Cerebellar nuclear complex (tissue), 1 donor: ENCODE measurements around the gene TLR1.
"Not testable (repeated sequence)": the region's sequence is repeated elsewhere in the genome, so short reads cannot be mapped to it uniquely, and the experiment has no call there.

Experiments
- DNase-seq, 2 experiments: peaks; one replicate each; lab custom pipeline; 2025; lab: John Stamatoyannopoulos, UW

TLR1 gene

DNA sequence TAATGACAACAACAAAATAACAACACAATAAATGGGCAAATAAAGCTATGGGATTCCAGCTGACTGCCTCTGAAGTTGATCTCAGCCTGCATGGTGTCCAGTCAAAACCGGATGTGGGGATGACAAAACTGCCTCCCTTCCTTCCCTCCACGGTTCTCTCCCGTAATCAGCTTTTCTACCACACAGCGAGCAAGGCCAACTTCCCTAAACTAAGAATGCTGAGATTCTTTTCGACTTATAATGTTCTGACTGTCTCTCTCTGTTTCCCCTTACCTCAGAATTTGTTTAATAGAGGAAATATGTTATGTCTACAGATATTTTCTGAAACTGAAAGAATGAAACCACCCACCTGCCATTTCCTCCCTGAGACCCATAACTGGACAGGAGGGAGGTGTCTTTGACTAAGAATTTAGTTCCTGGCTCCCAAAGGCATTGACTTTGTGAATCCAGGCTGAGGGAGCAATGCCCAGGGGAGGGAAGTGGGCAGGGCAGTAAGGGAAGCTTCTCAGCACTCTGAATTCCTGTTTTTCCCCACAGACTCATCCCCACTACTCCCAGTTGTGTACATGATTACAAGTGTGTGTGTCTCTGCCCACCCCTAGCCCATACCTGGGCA lies 1.0 kb upstream of the TLR1 start:
- DNase-seq, result no peak

DNA sequence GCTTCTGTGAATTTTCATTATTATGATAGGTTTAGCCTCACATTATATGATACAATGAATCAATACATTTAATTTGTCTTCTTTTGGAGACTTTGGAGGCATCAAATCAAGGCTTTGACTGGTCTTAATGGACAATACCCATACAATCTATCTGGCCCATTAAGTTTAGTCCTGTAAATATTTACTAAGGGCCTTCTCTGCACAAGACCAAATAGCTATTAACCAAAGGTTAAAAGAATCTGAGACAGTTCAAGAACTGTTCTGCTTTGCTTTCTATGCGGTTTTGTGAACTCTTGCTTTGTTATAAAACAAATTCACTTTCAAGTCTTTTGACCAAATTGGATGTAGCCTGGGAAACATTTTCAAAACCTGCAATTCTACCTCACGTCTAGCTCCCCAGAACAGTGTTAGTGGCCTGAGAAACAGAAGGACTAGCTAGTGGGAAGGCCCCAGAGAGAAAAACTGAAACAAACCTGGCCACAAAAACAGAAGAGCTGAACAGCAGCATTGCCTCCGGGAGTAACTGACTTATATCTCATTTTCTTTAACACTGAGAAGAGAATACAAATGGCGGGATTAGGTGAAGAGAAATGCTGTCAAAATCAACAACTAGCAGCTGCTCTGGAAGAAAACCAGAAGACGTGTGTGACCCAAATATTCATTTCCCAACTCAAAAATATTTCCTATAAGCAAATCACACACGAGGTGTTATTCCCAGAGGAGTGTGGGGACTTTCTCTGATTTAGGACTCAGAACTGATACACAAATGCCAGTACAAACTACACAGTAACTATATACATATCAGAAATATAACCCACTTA lies 548 bp downstream of the TLR1 start:
- no peak for DNase-seq

DNA sequence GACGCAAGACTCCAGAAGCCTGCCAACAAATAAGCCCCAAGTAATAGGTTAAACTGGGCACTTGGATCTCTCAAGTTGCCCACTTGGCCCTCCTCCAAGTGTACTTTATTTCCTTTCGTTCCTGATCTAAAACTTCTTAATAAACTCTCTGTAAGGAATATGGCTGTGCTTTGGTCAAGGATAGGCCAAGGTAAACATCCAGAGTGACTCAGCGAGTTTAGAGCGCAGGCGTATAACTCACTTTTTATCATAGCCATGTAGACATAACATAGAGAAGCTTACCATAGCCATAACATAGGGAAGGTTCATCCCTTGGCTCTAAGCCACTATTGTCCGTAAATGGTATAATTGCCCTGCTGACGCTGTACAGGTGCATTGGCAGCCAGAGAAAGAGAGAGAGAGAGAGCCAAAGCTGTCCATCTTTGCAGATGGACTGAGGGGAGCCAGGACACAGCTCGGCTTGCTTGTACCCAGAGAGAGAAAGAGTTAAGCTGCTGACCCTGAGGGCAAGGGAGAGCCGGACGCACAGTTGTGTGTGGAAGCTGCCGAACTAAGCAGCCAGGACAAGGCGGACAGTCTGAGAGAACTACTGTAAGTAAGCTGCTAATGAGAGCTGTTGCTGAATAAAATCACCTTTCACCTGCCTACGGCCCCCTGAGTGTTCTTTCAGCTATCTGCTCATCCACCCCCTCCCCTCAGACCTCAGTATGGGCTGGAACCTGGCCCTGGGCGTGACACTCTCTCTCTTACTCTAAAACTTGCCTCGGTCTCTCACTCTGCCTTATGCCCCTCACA lies 1.8 kb downstream of the TLR1 start:
- DNase-seq, result no peak

DNA sequence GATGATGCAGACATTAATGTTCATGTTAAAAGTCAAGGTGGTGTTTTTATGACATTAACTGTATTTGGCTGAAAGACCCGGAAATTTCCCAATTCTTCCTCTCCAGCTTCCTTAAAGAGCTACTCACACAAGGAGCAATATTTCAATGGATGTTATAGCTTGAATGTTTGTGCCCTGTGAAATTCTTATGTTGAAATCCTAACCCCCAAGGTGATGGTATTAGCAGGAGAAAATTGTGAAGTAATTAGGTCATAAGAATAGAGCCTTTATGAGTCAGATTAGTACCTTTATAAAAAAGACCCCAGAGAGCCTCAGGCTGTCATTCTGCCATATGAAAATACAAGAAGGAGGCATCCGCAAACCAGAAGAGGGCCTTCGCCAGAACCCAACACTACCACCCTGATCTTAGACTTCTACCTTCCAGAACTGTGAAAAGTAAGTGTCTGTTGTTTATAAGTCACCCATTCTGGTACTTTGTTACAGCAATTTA lies 3.6 kb downstream of the TLR1 start:
- no peak for DNase-seq

DNA sequence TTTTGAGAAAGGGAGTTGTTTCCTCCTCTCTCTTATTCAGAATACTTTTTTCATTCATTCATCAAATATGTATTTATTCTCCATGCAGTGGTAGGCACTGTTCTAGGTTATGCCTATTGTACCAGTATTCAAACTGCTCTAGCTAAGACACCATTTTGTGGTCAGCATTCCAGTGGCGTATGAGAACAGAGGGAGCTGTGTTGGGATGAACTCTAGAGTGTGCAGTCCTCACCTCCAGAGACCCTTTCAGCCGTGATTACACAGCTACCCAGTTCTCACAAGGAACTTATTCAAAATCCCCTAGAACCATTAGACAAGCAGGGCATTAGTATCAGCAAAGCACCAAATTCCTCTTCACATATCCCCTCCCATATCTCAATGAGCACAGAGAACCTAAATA lies 4.2 kb downstream of the TLR1 start:
- DNase-seq, result no peak

DNA sequence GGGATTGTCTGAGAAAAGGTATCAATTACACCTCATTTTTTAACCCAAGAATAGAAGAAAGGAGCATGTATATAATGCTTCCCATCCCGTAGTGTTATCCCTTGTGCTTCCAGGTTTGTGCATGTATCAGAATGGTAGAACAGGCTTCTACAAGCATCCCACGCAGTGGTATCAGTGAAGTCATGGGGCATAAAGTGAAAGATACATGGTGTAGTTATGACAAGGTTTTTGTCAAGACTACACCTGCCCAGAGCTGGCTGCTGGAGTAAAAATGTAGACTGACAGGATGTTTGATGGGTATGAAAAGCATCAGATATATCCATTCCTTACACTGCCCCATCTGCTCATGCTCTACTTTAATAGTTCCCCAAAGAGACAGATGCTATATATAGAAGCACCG lies 9.5 kb downstream of the TLR1 start:
- DNase-seq, result no peak

DNA sequence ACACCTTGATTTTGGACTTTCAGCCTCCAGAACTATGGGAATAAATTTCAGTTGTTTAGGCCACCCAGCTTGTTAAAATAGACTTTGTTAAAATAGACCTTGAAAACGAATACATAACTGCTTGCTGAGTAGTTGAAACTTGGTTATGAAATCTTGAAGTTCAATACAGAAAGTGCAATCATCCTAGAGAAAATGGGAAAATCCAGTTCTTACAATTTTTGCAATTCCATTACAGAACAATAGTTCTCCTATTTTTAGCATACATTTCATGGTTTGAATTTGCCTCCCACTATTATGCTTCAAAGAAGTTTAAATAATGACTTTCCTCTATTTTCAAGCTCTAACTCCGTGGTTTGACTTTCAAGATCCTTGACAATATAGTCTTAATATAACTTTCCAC lies 10.5 kb downstream of the TLR1 start:
- DNase-seq, result no peak

DNA sequence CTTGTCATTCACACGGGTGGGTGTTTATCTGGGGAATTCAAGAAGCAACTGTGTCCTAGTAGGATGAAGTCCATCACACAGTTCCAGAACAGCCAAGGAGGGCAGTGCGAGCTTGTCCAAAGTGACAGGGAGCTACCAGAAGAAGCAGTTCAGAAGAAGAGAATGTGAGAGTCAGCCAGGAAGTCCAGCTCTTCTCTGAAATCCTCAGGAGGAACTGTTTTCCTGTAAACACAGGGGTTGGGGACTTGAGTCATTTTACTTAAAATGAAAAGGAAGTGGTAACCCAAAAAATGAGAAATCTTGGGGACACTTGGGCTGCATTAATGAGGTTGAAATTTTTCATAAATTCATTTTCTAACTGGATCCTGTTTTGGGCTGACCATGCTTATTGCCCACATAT lies 13.6 kb downstream of the TLR1 start:
- no peak for DNase-seq

DNA sequence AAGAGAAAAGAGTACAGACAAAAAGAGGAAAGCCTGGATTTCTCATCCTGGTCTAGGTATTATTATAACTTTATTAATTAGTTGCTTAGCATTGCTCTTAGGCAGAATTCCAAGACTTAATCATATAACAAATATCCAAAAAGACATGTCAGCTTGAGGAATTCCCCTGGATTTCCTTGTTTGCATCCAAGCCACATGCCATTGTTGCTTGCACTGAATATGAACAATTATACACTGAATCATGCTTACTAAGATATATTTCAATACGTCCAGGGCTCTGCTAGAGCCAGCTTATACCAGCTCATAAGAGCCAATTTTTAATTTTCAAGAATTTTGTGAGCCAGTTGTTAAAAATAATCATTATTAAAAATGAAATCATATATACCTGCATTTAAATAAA lies 16.3 kb downstream of the TLR1 start:
- DNase-seq, result no peak

DNA sequence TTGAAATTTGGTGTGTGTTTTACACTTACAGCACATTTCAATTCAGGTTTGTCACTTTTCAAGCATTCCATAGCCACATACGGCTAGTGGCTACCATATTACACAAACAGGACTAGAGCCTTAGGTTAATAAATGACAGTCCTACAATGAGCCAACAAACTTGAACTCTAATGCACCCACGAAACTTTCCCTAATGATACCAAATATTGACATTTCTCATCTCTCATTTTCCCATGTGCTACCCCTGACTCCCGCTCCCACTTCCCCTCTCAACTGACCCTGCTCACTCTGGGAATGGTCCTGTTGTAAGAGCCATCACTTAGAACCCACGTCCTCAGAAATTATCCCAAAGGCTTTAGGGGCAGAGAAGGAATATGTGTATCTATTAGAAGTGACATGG lies 16.9 kb downstream of the TLR1 start:
- DNase-seq, result no peak

DNA sequence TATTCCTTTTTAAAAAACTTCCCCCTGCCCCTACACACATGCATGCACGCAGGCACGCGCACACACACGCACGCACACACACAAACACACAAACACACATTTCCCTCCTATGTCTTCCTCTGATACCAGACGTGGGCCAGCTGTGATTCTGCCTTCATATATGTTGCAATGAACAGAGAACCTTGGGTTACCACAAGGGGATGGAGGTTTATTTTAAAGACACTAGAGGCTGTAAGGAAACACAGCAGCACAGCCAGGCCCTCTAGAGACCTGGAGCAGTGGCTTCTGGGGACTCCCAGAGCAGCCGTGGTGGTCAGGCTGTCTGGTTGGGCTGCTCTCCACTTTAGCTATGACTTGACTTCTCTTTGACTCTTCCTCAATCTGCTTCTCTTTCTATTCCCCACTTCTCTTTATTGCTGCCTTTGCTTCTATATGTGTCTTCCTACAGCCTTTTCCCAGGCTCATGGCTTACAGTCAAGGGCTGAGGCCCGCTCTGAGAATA lies 18.6 kb downstream of the TLR1 start:
- DNase-seq, result no peak

DNA sequence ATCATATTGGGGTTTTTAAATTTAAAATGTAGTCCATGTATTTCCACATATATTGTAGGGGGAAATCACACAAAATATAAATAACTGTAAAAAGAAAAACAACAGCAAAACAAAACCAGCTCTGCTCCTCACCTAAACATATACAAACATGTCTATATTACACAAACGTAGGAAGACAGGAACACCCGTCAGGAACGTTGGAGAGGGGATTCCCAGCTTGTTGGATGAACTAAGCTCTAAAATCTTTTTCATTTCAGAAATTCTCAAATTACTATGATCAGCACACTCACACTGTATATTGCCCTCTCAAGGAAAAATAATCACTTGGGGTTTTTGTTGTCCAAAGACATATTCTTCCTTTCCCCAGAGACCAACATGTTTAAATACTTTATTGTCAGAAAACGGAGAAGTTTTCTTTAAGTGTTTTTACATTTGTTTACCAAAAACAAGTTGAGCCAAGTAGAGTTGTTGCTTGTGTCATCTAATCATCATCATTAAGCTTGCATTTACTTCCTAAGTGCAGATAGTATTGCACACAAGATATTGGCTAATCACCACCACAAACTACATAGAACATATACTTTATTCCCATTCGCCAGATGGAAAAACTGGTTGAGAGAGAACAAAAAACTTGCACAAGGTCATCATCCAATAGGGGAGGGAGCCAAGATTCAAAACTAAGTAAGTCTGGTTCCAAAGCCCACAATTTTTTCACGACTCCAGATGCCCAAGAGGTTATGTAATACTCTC lies 19.4 kb downstream of the TLR1 start:
- DNase-seq, result no peak

DNA sequence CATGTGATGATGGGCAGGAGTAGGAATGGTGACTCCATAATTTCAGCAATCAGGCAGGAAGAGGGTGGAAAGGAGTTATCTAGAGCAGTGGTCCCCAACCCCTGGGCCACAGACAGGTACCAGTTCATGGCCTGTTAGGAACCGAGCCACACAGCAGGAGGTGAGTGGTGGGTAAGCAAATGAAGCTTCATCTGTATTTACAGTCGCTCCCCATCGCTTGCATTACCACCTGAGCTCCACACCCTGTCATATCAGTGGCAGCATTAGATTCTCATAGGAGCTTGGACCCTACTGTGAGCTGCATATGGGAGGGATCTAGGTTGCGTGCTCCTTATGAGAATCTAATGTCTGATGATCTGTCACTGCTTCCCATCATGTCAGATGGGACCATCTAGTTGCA lies 20.4 kb downstream of the TLR1 start:
- no peak for DNase-seq

DNA sequence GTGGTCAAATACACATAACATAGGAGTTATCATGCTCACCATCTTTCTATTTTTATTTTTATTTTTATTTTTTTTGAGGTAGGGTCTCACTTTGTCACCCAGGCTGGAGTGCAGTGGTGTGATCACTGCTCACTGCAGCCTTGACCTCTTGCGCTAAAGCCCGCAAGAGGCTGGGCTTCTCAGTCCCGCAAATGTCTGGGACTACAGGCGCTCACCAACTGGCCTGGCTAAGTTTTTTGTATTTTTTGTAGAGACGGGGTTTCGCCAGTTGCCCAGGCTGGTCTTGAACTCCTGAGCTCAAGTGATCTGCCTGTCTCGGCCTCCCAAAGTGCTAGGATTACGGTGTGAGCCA lies 21.5 kb downstream of the TLR1 start:
- no peak for DNase-seq

DNA sequence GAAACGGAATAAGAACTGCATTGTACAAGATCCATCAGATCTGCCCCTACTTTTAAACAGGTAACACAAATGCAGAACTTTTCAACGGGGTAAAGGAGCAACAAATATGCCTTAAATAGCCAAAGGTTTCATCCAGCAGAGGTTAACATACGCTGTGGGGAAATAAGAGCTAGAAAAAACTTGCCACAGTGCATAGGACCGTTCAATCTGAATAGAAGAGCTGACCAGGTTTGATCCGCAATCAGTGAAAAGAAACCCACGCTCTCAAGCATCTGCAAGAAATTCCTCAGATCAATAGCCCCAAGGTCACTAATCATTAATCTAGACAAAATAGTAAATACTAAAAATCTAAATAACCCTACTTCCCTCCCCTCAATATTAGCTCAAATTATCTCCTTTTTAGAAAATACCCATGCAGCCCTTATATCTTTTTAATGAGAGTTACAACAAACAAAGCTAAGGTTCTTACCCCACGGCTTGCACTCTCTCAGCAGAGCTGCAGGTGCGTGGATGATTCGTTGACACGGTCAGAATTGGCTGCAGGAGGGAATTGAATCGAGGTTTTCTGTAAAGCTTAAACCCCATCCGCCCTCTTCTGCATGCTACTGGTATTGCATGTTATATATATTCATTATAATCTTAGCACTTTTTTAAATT lies 22.0 kb downstream of the TLR1 start, which contains the start of gene TLR10:
TSS of gene TLR10 (minus strand) at position 539 of the 657 bp plus-strand sequence. CDS start 7,400 bp downstream, outside the sequence.
- DNase-seq, result no peak

DNA sequence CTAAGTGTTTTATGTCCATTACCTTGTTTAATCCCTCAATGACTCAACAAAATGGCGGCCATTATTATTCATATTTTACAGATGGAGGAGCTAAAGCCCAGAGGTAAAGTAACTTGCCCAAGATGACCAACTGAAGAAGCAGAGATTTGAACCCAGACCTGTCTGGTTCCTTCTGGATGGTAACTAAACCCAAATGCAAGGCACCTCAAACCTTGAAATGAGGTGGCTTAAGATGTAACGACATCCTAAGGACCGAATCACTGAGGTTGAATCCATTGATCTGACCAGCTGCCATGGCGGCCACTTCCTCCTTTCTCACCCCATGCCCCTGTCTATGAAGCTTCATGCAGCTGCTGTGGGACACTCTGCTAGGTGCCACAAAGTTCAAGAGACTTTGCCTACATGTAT lies 22.7 kb downstream of the TLR1 start:
- no peak for DNase-seq

DNA sequence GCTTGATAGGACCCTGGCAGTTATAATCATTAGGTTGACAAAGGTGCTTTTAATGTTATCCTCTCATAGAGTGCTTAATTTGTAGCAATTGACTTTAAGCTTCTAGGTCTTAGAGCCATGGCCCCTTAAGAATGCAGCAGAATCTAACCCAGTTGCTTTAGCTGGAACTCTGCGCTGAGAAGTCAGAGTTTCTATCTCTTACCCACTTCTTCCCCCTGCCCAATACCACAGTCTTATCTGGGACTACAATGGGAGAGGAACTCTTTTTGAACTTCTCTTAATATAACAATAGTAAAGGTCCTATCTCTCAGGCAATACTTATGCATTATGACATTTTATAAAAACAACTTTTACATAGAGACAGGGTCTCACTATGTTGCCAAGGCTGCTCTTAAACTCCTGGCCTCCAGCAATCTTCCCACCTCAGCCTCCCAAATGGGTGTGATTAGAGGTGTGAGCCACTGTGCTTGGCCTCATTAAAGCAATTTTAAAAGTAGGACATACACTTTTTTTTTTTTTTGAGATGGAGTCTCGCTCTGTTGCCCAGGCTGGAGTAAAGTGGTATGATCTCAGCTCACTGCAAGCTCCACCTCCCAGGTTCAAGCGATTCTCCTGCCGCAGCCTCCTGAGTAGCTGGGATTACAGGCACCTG lies 23.6 kb downstream of the TLR1 start:
- no peak for DNase-seq

DNA sequence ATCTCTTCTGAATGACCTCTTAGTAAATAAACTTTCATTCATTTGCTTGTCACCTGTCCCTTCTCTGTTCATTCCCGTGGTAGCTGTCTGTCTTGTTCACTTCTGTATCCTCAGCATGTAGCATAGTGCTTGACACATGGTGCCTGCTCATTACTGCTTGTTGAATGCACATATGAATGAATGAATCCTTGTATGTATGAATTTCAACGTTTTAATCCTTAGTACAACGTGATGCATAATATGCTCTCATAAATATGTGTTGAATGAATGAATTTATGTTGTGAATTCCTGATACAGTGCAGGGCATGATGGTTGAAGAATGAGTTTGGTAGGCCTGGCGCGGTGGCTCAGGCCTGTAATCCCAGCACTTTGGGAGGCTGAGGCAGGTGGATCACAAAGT lies 24.8 kb downstream of the TLR1 start:
- DNase-seq, result no peak

DNA sequence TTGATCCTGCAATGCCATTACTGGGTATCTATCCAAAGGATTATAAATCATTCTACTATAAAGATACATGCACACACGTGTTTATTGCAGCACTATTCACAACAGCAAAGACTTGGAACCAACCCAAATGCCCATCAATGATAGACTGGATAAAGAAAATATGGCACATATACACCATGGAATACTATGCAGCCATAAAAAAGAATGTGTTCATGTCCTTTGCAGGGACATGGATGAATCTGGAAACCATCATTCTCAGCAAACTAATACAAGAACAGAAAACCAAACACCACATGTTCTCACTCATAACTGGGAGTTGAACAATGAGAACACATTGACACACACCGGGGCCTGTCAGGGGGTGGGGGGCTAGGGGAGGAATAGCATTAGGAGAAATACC lies 26.7 kb downstream of the TLR1 start:
- DNase-seq, result not testable (repeated sequence)

DNA sequence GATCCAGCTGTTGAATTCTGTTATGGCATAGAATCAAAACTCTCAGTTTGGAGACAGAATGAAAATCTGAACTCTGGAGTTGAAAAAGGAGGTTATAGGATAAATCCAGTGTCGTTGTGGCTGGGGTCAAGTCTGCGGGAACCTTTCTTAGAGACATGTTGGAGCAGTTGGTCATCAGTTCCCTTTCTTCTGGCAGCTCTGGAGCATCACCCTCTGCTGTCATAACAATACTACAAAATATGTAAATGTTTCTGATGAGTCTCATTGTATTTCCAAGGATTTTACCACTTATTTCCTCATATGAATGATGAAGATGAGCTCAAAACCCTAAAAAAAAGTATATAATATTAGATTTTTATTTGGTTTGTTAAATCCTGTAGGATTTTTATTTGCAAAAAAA lies 29.3 kb downstream of the TLR1 start:
- DNase-seq, result no peak
